Measurements from ENCODE around the gene THBS3.
"Not testable (repeated sequence)": the region's sequence is repeated elsewhere in the genome, so short reads cannot be mapped to it uniquely, and the experiment has no call there.

Gene THBS3

DNA sequence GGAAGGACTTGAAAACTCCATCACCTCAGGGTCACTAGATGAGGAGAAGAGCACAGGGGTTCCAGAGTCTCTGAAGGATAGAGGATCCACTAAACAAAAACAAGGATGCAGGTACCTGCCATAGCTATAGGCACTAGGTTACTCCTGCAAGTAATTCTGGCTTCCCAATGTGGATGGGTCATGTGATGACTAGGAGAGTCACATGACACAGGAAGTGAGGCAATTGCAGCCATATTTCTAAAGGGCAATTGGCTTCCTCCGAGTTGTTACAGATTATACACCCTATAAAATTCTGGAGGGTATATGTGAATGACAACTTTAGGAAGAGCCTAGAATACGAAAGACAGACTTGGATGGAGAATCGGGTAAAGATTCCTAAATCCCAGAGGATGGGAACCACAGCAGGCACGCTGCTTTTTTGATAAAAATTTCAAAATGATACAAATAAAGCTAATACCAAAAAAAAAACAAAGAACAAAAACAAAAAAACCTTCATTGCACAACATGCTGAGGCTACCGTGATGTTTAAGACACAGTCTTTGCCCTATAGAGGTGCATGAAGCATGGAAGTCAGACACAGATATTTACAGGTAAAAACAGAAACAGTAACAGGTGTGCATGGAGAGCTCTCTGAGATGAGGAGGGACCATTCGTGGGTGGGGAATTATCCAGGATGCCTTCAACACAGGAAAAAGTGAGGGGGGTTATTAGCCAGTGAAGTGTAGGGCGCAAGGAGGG lies 11.3 kb upstream of the THBS3 start:
- TF ChIP-seq, protein P1, sequence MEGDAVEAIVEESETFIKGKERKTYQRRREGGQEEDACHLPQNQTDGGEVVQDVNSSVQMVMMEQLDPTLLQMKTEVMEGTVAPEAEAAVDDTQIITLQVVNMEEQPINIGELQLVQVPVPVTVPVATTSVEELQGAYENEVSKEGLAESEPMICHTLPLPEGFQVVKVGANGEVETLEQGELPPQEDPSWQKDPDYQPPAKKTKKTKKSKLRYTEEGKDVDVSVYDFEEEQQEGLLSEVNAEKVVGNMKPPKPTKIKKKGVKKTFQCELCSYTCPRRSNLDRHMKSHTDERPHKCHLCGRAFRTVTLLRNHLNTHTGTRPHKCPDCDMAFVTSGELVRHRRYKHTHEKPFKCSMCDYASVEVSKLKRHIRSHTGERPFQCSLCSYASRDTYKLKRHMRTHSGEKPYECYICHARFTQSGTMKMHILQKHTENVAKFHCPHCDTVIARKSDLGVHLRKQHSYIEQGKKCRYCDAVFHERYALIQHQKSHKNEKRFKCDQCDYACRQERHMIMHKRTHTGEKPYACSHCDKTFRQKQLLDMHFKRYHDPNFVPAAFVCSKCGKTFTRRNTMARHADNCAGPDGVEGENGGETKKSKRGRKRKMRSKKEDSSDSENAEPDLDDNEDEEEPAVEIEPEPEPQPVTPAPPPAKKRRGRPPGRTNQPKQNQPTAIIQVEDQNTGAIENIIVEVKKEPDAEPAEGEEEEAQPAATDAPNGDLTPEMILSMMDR (IDR thresholded peaks at IDR 0.05; ENCODE audit: low read depth, low read length): no peak

DNA sequence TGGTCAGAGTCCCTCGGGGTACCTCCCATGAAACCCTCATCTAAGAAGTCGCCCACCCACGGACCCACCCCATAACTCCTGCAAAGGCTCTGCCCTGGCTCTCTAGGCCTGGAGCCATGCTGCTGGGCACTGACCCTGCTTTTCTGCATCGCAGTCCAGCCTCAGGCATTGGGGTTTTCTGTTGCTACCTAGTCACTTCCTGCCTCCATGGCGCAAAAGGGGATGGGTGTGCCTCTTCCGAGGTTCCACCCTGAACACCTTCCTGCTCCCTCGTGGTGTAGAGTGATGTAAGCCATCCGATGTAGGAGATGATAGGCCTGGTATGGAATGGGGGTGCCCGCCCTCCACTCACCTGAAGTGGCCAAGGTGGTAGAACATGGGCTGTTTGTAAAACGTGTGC lies 7.0 kb upstream of the THBS3 start:
- not testable (repeated sequence) for DNase-seq (ENCODE audit: extremely low read depth, low read depth)

More for the DNA sequence above, 11.3 kb upstream of the THBS3 start:
- no peak for DNase-seq (ENCODE audit: extremely low read depth, low read depth)

DNA sequence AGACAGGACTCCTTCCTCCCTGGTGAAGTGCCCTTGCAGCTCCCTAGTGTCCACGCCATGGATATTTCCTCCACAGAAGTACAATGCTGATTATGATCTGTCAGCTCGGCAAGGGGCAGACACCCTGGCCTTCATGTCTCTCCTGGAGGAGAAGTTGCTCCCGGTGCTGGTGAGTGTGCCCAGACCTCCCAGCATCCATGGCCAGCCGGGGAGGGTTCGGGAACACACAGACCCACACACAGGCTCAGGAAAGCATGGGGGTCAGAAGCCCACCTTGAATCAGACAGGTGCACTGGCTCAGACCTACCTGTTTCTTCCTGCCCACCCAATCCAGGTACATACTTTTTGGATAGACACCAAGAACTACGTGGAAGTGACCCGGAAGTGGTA lies 4.3 kb upstream of the THBS3 start:
- not testable (repeated sequence) for DNase-seq (ENCODE audit: extremely low read depth, low read depth)

DNA sequence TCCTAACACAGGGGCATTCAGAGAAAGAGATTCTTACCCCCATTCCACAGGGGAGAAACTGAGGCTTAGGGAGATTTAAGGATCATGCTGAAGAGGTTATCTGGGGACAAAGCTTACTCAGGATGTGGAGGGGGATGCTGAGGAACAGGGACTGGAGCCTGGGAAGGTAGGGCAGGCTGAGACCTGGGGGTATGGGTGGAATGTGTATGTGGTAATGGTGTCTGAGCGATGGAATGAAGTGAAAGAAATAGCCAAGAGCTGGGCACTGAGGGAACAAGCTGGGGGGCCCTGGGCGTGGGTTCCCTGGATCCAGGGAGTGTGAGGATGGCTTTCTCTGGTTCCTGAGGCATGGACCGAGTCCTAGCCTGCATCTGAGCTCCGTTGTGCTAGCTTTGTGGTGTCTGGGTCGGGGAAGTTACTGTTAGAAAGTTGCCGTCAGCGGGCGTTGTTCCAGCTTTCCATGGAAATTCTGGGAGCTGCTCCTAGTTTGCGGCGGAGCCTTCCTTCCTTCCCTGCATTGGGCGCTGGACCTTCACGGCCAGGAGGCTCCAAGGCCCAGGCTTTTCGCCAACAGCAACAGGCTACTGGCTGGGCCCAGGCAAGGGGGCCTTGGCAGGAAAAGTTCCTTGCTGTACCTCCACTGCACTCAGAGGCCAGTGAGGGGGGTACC lies 3.8 kb upstream of the THBS3 start:
- not testable (repeated sequence) for DNase-seq (ENCODE audit: extremely low read depth, low read depth)

DNA sequence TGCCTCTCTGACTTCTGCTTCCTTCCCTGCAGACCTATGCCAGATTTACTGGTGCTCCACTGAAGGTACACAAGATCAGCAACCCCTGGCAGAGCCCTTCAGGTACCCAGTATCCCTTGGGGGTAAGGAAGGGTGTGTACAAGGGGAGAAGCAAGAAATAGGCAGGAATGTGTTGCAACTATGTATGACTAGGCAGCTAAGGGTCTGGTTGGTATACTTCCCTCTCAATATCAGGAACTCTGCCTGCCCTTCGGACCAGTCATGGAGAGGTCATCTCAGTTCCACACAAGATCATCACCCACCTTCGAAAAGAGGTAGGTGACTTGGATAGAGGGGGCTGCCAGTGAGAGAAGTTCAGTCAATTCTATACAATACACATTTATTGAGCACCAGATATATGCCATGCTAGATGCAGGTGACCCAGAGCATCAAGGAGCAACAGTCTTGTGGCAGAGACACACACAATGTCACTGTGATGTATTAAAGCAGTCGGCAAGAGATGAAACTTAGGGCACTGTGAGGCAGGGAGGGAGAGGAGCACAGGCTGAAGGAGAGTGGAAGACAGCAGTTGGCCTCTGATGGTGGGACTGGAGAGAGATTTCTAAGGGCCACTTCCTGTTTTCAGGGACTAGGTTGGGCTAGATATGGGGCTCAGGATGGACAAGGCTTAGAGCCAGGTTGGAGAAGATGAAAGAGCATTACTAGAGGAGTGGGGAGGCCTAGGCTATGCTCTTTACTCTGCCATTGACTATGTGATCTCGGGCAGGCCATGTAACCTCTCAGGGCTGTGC lies 2.8 kb upstream of the THBS3 start:
- TF ChIP-seq, protein P1 (IDR thresholded peaks at IDR 0.05; ENCODE audit: low read depth, low read length): no peak
- DNase-seq (ENCODE audit: extremely low read depth, low read depth): no peak

DNA sequence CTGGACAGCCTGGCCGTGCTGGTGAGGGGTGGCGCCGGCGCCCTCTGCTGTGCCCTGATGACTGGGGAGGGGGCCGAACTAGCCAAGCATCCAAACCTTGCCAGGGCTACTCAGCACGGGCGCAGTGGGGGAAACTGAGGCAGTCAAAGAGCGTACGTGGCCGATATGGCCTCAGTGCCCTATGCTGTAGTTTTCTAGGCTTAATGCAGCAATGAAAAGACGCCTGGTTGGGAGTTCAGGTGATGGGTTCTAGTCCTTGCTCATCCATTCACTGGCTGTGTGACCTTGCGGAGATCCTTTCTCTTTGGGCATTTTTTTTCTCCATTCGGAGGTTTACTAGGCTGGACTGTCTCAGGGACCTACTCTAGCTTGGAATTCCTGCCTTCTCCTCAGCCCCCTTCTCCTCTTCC lies 1.6 kb upstream of the THBS3 start:
- DNase-seq (ENCODE audit: extremely low read depth, low read depth): no peak
- TF ChIP-seq, protein P1 (IDR thresholded peaks at IDR 0.05; ENCODE audit: low read depth, low read length): no peak

DNA sequence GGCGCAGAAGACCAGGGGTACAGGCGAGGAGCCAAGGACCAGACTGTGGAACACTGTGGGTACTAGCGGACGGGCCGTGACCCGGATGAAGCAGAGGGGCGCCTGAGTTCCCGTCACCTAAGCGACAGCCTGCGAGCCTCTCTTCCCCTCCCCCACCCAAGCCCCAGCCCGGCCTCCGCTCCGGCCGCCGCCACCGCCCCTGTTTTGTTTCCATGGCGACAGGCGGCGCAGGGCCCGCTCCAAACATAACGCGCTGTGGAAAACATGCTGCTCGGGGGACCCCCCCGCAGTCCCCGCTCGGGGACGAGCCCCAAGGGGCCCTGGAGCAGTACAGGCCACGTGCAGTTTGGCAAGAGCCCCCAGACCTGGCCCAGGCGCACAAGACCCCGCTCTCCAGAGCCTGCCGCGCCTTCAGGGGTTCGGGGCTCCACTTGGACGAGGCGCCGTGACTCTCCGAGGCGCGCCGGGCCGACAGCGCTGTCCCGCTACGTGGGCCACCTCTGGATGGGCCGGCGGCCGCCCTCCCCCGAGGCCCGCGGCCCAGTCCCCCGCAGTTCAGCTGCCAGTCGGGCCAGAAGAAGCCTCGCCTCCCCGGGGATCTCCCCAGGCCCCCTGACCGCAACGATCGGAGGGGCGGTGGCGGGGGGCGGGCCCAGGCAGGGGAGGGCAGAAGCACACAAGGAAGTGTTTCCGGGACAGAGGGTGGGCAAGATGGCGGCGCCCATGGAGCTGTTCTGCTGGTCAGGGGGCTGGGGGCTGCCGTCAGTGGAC lies 1.0 kb upstream of the THBS3 start, which contains the start of gene MTX1:
MTX1 (plus strand) TSS at position 155 of the 771 bp plus-strand sequence; CDS start at position 265, 110 bp downstream.
- peak; percentile 76 for DNase-seq (ENCODE audit: extremely low read depth, low read depth)
- TF ChIP-seq, protein P1 (IDR thresholded peaks at IDR 0.05; ENCODE audit: low read depth, low read length): no peak

DNA sequence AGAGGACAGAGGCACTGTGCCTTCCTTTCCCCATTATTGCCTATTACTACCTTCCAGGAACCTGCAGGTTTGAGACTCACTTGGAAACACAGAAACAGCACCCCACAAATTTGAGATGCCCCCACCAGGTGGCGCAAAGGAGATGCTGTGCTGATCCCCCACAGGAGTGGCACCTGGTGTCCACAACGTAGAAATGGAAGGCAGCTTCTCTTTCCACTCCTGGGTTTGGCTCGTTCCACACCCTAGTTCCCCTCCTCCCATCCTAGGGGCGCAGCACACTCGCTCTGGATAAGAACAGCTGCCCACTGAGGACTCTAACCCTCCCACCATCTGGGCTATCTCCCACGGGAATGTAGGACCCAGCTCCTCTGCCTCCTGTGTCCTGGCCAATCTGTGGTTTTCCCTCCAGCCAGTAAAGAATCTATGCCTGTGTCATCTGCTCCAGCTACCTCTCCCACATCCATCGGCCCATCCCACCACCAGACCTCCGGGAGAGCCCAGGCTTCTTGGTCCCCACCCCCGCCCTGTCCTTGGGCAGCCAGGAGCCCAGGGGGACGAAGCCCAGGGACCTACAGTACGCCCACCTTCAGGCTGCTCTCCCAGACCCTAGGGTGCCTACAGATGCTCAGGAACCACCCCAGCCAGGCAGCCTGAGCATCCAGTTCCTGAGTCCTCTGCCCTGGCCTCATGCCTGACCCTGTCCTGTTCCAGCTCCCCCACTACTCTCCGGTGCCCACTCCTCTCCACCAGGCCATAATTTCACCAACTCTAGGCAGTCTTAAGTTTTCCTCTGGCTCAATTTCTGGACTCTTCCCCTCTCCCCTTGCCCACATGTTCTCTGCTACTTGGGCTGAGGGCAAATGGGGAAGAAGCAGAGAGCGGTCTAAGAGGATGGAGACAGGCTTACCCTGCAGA lies 549 bp downstream of the THBS3 start:
- DNase-seq (ENCODE audit: extremely low read depth, low read depth): no peak
- TF ChIP-seq, protein P1 (IDR thresholded peaks at IDR 0.05; ENCODE audit: low read depth, low read length): peak; percentile 87
